DMS114 treated with DMSO at 0.1 percent for 48 hours (cell line): ENCODE results near the gene SEPTIN12.
"Not testable (repeated sequence)": the region's sequence is repeated elsewhere in the genome, so short reads cannot be mapped to it uniquely, and the experiment has no call there.

ENCODE experiments used
- DNase-seq: peaks from one replicate; lab custom pipeline; 2025; ENCODE audit not compliant: unreplicated experiment; lab: John Stamatoyannopoulos, UW

SEPTIN12 gene

DNA sequence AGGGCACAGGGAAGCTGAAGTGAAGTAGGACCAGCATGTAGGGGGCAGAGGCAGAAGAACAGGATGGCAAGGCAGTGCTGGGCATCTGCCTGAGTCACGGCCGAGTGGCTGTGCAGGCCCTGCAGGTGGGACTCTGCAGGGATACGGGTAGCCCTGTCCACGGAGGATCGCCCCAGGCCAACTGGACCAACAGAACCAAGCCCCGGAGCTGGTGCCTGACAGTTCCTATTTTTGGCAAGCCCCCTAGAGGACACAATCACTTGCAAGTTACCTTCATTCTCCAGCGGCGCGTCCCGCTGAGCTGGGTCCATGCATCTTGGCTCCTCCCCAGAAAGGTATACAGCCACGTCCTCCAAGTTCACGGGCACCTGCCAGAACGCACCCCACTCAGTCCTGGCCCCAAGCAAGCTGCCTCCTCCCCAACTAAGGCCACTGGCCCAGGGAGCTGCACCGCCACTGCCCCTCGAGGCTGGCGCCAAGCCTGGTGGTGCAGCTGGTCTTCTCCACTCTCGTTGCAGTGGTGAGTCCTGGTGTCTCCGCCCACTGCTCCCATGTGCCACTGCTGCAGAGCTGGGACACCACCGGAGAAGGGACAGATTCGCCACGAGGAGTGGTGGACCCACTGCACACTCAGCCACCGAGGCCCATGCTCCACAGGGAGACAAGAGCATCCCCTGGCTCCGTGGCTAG, 27.8 kb downstream of the SEPTIN12 start:
- no peak for DNase-seq

DNA sequence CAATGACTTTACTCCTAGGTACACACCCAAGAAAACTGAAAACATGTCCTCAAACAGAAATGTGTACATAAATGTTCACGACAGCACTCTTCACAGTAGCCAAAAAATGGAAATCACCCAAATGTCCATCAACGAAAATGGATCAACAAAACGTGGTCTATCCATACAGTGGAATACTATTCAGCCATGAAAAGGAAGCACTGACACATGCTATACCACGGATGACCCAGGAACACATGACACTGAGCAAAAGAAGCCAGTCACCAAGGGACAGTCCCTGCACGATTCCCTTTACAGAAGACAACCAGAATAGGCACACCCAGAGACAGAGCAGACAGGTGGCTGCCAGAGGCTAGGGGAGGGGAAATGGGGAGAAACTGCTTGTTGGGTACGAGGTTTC, 32.5 kb downstream of the SEPTIN12 start:
- DNase-seq: no peak

- DNase-seq: no peak
Measured at GRCh38 chr16:4754865-4755264, 33.3 kb downstream of the SEPTIN12 start.

DNA sequence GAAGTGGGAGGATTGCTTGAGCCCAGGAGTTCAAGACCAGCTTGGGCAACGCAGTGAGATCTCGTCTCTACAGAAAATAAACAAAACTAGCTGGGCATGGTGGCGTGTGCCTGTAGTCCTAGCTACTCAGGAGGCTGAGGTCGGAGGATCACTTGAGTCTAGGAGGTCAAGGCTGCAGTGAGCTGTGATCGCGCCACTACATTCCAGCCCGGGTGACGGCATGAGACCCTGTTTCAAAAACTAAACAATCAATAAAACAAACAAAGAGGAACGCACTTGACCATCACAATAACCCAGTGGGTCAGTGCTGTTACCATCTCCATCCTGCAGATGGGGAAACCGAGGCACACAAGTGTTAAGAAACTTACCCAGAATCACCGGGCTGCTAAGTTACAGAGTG, 34.9 kb downstream of the SEPTIN12 start:
- DNase-seq: no peak

- no peak for DNase-seq
Measured at GRCh38 chr16:4752351-4753100, 35.6 kb downstream of the SEPTIN12 start.

- DNase-seq: no peak
Measured at GRCh38 chr16:4750896-4751295, 37.2 kb downstream of the SEPTIN12 start.

DNA sequence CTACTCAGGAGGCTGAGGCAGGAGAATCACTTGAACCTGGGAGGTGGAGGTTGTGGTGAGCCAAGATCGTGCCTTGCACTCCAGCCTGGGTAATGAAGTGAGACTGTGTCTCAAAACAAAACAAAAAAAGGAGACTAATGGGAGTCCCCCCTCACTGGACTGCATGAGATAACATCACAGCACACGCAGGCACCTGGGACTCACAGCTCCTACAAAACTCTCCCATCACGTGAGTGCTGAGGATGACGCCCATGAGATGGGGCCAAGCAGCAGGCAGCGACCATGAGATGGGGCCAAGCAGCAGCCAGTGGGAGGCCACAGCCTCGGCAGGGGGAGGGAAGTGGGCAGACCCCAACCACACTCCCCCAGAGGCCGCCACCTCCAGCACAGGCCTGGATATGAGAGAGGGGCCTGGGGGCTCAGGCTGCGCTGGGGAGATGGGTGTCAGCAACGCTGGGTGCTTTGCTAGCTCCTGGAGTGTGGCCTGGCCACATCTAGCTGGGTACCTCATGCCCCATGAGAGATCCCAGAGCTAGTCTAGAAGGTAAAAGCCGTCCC, 38.4 kb downstream of the SEPTIN12 start:
- no peak for DNase-seq

DNA sequence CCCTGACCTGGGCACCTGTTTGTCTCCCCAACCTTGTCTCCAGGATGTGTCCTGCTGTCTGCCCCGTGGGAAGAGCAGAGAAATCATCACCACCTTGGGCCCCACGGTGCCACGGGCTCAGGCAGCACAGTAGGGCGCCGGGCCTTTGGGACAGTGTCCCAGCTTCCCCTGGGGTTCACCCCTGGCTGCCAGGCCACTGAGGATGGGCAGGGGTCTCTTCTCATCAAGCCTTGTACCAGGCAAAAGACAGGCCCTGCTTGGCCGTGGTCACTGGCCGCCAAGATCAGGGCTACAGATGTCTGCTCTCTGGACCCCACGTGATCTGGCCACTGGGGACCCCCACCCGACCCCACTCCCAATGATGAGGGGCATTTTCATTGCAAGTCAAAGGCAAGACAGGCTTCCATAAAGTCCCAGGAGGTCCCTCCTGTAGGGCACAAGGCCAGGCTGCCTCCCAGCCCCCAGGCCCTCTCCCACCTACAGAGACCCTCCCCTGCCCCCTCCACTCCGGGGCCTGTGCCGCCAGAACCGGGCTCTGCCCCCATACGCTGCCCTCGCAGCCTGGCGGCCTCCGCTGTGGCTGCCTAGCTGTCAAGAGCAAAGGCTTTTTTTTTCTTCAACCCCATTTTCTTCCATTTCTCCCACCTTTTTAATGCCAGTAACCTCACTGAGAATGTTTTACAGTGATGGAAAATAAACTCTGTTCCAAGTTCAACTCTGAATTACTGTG, 39.3 kb downstream of the SEPTIN12 start:
- no peak for DNase-seq

GRCh38 chr16:4747906-4748681, 40.1 kb downstream of the SEPTIN12 start:
- DNase-seq: no peak

DNA sequence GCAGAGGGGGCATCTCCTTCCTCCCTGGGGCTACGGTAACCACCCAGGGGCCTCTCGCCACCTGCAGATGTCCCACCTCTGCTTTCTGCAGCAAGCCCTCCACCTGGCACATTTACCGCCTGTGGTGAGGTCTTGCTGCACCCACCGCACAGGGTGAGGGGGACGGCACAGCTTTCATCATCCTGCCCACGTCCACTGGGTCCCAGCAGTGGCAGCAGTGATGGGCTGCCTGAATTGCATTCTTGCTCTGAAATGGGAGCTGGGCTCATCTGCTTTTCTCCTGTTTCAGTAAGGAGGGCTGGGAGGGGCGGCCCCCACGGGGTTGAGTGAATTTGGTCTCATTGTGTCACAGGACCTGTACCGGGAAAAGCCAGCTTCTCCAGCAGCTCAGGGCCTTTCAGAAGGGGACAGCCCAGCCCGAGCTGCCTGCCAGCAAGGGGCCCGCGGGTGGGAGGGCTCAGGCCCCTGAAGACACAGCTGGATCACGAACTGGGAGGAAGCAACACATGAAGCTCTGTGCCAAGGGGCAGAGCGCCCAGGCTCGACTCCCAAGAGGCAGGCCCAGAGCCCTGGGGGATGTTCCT, 41.1 kb downstream of the SEPTIN12 start:
- no peak for DNase-seq

- no peak for DNase-seq
Measured at GRCh38 chr16:4746215-4746614, 41.9 kb downstream of the SEPTIN12 start.

DNA sequence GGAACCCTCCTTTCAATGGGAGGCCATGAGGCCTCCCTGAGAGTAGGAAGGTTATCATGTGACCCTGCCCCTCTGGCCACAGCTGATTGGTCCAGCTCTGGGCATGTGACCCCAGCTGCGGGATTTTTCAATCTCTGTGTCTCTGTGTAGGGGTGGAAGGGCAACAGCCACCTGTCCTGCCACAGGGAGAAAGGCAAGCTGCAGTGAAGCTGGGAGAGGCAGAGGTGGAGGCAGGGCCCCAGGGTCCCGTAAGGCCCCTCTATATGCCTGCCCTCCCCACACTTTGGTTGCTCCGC, 42.9 kb downstream of the SEPTIN12 start:
- DNase-seq: no peak

DNA sequence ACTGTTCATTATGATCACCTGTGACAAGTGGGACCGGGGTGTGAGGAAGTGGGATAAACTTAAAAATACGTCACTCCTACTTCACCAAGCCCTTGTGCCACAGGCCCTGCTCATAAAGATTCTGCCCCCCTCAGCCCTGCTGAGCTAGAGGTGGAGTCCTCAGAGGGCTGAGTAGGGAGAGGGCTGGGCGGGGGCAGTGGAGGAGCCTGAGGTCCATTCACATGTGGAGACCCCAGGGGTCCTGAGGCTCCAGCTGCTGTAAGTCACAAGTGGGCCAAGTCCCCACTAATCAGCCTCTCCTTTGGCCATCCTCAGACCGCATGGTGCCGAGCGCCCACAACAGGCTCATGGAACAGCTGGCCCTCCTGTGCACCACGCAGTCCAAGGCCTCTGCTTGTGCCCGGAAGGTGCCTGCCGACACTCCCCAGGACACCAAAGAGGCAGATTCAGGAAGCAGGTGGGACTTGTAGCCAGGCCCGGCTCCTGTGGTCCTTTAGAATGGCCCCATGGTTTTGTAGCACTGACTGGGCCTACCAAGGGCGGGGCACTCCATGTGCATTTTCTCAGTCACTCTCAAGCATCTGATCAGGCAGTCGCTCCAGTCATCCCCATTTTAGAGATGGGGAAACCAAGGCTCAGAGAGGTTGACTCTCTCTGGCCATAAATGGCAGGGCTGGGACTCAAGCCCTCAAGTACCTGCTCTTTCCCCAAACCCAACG, 43.4 kb downstream of the SEPTIN12 start:
- no peak for DNase-seq

DNA sequence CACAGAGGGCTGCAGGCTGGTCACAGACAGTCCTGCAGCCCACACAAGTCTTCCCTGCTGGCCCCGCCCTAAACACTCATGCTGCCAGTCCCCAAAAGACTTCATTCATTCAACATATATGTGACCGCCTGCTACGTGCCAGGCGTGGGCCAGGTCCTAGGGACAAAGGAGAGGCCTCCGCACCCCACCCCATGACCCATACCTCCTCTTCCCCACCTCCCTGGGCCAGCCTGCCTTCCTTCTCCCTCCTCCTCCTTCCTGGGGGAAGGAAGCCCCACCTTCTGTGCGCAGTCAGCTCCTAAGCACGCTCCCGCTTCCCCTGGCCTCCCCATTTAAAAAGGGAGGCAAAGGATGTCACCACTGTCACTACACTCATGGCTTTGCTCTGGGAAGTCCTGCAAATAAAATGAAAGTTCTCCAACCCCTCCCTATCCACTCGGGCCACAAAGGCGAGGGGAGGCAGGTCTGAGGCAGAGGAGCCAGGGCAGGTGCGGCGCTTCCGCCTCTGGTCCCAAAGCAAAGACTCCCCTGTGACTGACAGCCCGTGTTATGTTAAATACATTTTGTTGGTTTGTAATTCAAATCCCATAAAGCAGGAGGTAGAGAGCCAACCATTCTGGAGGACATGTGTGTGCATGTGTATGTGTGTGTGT, 44.8 kb downstream of the SEPTIN12 start:
- no peak for DNase-seq

- DNase-seq: not testable (repeated sequence)
Measured at GRCh38 chr16:4738370-4738769, 49.8 kb downstream of the SEPTIN12 start.

- DNase-seq: no peak
Measured at GRCh38 chr16:4737545-4737944, 50.6 kb downstream of the SEPTIN12 start.

DNA sequence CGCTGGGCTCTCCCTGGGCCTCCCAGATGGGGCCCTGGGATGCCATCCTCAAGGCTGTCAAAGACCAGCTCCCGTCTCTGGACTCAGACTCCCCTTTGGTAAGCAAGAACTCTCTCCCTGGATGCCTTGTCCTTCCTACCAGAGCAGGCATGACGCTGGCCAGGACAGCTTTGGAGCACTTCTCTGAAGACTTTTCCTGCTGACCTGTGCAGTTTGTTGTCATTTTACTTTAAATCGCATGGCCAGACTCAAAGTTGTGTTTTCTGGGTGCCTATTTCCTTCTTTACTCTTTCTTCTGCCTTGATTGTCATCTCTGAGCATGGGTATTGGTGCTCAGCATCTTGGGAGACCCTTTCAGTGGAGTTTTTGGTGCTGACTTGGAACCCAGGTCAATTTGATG, 51.6 kb downstream of the SEPTIN12 start:
- no peak for DNase-seq

DNA sequence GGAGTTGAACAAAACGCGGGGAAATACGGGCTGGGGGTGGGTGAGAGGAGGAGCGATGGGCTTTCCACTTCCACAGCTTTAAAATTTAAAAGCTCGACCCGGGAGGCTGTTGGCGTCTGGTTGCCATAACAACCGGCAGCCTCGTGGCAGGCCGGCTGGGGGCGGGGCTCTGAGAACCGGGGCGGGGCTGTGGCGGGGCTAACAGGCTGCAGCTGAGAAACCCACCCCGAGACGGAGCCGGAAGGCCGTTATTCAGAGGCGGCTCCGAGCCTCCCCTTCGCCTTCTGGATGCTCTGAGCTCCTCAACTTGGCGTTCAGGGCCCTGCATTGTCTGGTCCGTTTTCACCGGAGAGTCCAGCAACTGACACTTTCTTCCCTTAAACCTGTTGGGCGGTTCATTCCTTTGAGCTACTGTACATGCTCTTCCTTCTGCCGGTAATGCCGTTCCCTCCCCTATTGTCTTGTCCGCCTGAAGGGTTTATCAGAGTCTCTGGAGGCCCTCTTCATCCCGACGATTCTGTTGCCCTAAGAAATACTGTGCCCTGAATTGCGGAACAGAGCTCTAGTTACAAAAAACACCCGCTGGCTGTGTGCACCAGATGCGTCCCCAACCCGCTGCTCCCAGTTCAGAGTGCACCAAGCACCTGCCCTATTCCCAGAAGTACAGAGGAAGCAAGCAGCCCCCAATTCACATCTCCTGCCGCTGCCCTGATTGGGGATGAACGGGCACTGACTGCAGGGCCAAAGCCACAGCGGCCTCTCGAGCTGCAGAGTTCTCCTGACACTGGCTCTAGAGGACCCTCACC, 53.2 kb downstream of the SEPTIN12 start:
- DNase-seq: peak; percentile 55
